HG02981 (cell line): ENCODE measurements around the gene SLCO2B1.

Source experiments
- ATAC-seq: cut with Tn5 transposase; IDR thresholded peaks from one replicate; pipeline ENCODE4 v1.9.1; 2021; ENCODE audit warnings: mild to moderate bottlenecking, moderate library complexity; ENCODE audit not compliant: unreplicated experiment

Gene SLCO2B1

GRCh38 chr11:75160880-75161279, 10.0 kb downstream of the SLCO2B1 start:
- ATAC-seq, result no peak

GRCh38 chr11:75161506-75162095, 10.7 kb downstream of the SLCO2B1 start:
- no peak for ATAC-seq

GRCh38 chr11:75162954-75163353, 12.0 kb downstream of the SLCO2B1 start:
- no peak for ATAC-seq

GRCh38 chr11:75163921-75164849, 13.3 kb downstream of the SLCO2B1 start:
- ATAC-seq, result no peak

GRCh38 chr11:75165721-75166120, 14.8 kb downstream of the SLCO2B1 start:
- ATAC-seq, result no peak

GRCh38 chr11:75166791-75167190, 15.9 kb downstream of the SLCO2B1 start:
- ATAC-seq, result no peak

GRCh38 chr11:75167617-75168016, 16.7 kb downstream of the SLCO2B1 start:
- ATAC-seq, result no peak

- ATAC-seq, result no peak
These were observed 18.4 kb downstream of the SLCO2B1 start for GRCh38 chr11:75169101-75169885.

GRCh38 chr11:75170516-75171201, 19.8 kb downstream of the SLCO2B1 start:
- ATAC-seq, result no peak

- ATAC-seq, result no peak
These were observed 22.4 kb downstream of the SLCO2B1 start for GRCh38 chr11:75173336-75173735.

GRCh38 chr11:75174781-75175370, 24.0 kb downstream of the SLCO2B1 start:
- no peak for ATAC-seq

GRCh38 chr11:75182664-75183063, 31.8 kb downstream of the SLCO2B1 start:
- no peak for ATAC-seq

GRCh38 chr11:75184051-75184450, 33.1 kb downstream of the SLCO2B1 start:
- no peak for ATAC-seq

GRCh38 chr11:75184757-75185425, 34.0 kb downstream of the SLCO2B1 start:
- no peak for ATAC-seq

- no peak for ATAC-seq
These were observed 35.0 kb downstream of the SLCO2B1 start for GRCh38 chr11:75185866-75186265.

- no peak for ATAC-seq
These were observed 36.1 kb downstream of the SLCO2B1 start for GRCh38 chr11:75186999-75187398.

- ATAC-seq, result no peak
These were observed 37.8 kb downstream of the SLCO2B1 start for GRCh38 chr11:75188671-75189070.

- no peak for ATAC-seq
These were observed 38.2 kb downstream of the SLCO2B1 start for GRCh38 chr11:75189108-75189507.

GRCh38 chr11:75189911-75190310, 39.0 kb downstream of the SLCO2B1 start:
- ATAC-seq, result no peak
